ENCODE results near the gene SEC22C.

Gene SEC22C

GRCh38 chr3:42507252-42507651, 74.5 kb downstream of the SEC22C start:
- H3K4me2 ChIP-seq (ENCODE audit: low read length) = no peak overlapping the region
- TF ChIP-seq, protein P1, sequence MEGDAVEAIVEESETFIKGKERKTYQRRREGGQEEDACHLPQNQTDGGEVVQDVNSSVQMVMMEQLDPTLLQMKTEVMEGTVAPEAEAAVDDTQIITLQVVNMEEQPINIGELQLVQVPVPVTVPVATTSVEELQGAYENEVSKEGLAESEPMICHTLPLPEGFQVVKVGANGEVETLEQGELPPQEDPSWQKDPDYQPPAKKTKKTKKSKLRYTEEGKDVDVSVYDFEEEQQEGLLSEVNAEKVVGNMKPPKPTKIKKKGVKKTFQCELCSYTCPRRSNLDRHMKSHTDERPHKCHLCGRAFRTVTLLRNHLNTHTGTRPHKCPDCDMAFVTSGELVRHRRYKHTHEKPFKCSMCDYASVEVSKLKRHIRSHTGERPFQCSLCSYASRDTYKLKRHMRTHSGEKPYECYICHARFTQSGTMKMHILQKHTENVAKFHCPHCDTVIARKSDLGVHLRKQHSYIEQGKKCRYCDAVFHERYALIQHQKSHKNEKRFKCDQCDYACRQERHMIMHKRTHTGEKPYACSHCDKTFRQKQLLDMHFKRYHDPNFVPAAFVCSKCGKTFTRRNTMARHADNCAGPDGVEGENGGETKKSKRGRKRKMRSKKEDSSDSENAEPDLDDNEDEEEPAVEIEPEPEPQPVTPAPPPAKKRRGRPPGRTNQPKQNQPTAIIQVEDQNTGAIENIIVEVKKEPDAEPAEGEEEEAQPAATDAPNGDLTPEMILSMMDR (IDR thresholded peaks at IDR 0.05; ENCODE audit: low read depth, low read length) = no peak
- no peak for TF ChIP-seq EZH2phosphoT487 (IDR thresholded peaks at IDR 0.05; ENCODE audit: low read depth)
- no peaks in the 10 kb centered on the region for H3K4me1 ChIP-seq (ENCODE audit: low read length)
- no peaks in the 10 kb centered on the region for H4K20me1 ChIP-seq (ENCODE audit: insufficient read depth, low read length)
- no peaks in the 10 kb centered on the region for H3K36me3 ChIP-seq (replicated peaks; ENCODE audit: low read depth, low read length)
- no peaks in the 10 kb centered on the region for H3K79me2 ChIP-seq (ENCODE audit: low read length)
- no peaks in the 10 kb centered on the region for H3K9me3 ChIP-seq (ENCODE audit: insufficient read depth, low read length)
- H3K9ac ChIP-seq (ENCODE audit: low read length) = no peak overlapping the region
- peaks cover 15% of the 10 kb centered on the region for H3K27me3 ChIP-seq (ENCODE audit: low read depth, low read length)
- no peak overlapping the region for H2AFZ ChIP-seq (ENCODE audit: low read depth, low read length)
- no peak overlapping the region for H3K4me3 ChIP-seq (ENCODE audit: low read length)
- H3K27ac ChIP-seq (ENCODE audit: low read length) = no peak overlapping the region

- Histone ChIP-seq H2AFZ (ENCODE audit: low read depth, low read length) (no peak overlapping the region), H3K36me3 (replicated peaks; ENCODE audit: low read depth, low read length) (no peaks in the 10 kb centered on the region), H3K27me3 (ENCODE audit: low read depth, low read length) (peaks cover 15% of the 10 kb centered on the region), H3K9ac (ENCODE audit: low read length) (no peak overlapping the region), H3K27ac (ENCODE audit: low read length) (no peak overlapping the region), H3K4me3 (ENCODE audit: low read length) (no peak overlapping the region), H3K79me2 (ENCODE audit: low read length) (no peaks in the 10 kb centered on the region), H3K4me2 (ENCODE audit: low read length) (no peak overlapping the region), H3K4me1 (ENCODE audit: low read length) (no peaks in the 10 kb centered on the region), H4K20me1 (ENCODE audit: insufficient read depth, low read length) (no peaks in the 10 kb centered on the region), H3K9me3 (ENCODE audit: insufficient read depth, low read length) (no peaks in the 10 kb centered on the region)
- TF ChIP-seq, protein P1 (IDR thresholded peaks at IDR 0.05; ENCODE audit: low read depth, low read length) = no peak
- TF ChIP-seq EZH2phosphoT487 (IDR thresholded peaks at IDR 0.05; ENCODE audit: low read depth) = no peak
Observed at GRCh38 chr3:42505849-42506410, 75.8 kb downstream of the SEC22C start.

DNA sequence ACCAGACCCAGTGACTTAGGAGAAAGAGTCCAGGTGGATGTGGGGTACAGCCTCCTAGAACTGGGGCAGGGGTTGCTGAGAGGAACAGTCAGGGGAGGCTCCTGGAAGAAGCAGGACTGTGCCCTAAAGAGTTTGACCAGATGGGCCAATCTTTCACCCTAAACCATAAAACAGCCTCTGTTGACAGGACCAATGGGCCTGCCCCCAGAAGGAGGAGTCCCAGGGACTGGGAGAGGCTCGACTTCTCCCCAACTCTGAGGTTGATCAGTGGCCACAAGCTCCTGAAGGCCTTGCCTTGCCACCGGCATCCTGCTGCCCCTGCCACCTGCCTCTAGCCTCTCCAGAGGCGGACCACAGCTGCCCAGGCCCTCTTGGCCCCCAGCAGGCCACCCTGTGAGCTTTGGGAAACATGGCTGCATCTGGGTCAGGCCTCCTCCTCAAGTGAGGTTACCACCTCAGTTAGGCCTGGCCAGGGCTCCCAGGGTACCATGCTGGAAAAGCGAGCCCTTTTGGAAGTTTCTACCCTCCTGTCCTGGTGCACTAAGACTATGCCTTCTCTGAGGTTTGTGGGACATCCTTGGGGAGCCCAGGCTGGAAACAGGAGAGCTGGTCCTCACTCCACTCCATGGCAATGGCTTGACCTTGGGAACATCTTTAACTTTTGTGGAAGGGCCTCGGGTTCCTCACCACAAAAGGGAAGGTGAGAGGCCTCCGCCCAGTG, 76.5 kb downstream of the SEC22C start:
- Histone ChIP-seq H3K27ac (ENCODE audit: low read length) (no peak overlapping the region), H3K9ac (ENCODE audit: low read length) (no peak overlapping the region), H3K79me2 (ENCODE audit: low read length) (no peaks in the 10 kb centered on the region), H3K27me3 (ENCODE audit: low read depth, low read length) (peaks cover 15% of the 10 kb centered on the region), H3K9me3 (ENCODE audit: insufficient read depth, low read length) (no peaks in the 10 kb centered on the region), H3K36me3 (replicated peaks; ENCODE audit: low read depth, low read length) (no peaks in the 10 kb centered on the region), H3K4me1 (ENCODE audit: low read length) (no peaks in the 10 kb centered on the region), H3K4me2 (ENCODE audit: low read length) (no peak overlapping the region), H4K20me1 (ENCODE audit: insufficient read depth, low read length) (no peaks in the 10 kb centered on the region), H3K4me3 (ENCODE audit: low read length) (no peak overlapping the region), H2AFZ (ENCODE audit: low read depth, low read length) (no peak overlapping the region)
- TF ChIP-seq EZH2phosphoT487 (IDR thresholded peaks at IDR 0.05; ENCODE audit: low read depth) = no peak
- TF ChIP-seq, protein P1 (IDR thresholded peaks at IDR 0.05; ENCODE audit: low read depth, low read length) = no peak

- Histone ChIP-seq H3K27me3 (ENCODE audit: low read depth, low read length) (peaks cover 11% of the 10 kb centered on the region), H3K79me2 (ENCODE audit: low read length) (no peaks in the 10 kb centered on the region), H3K4me2 (ENCODE audit: low read length) (no peak overlapping the region), H3K36me3 (replicated peaks; ENCODE audit: low read depth, low read length) (no peaks in the 10 kb centered on the region), H3K9me3 (ENCODE audit: insufficient read depth, low read length) (no peaks in the 10 kb centered on the region), H3K4me3 (ENCODE audit: low read length) (no peak overlapping the region), H3K9ac (ENCODE audit: low read length) (no peak overlapping the region), H3K4me1 (ENCODE audit: low read length) (no peaks in the 10 kb centered on the region), H3K27ac (ENCODE audit: low read length) (no peak overlapping the region), H2AFZ (ENCODE audit: low read depth, low read length) (no peak overlapping the region), H4K20me1 (ENCODE audit: insufficient read depth, low read length) (no peaks in the 10 kb centered on the region)
- TF ChIP-seq EZH2phosphoT487 (IDR thresholded peaks at IDR 0.05; ENCODE audit: low read depth) = no peak
- TF ChIP-seq, protein P1 (IDR thresholded peaks at IDR 0.05; ENCODE audit: low read depth, low read length) = no peak
Observed at GRCh38 chr3:42504334-42505127, 77.2 kb downstream of the SEC22C start.
